Fibroblast of lung (primary cell): ENCODE data around the gene TSPAN9.

Experiments used
- CTCF ChIP-seq, 2 donors: IDR thresholded peaks in 1 of 2; conservative IDR thresholded peaks in 1 of 2; 1 replicate in 1 of 2; 2 replicates in 1 of 2; pipeline ENCODE4 v1.5.1; 2011 to 2012; ENCODE audit warnings: low read length in 2 of 2, control low read depth in 1 of 2, inconsistent platforms in 1 of 2, low read depth in 1 of 2, mild to moderate bottlenecking in 1 of 2
- EZH2 ChIP-seq: IDR thresholded peaks from 2 replicates; pipeline ENCODE4 v1.5.1; 2012; ENCODE audit warnings: low read length, control low read depth, mild to moderate bottlenecking; ENCODE audit errors: missing control alignments

- no peak for TF ChIP-seq CTCF (conservative IDR thresholded peaks at IDR 0.05 in 1 of 2, IDR thresholded peaks at IDR 0.05 in 1 of 2; ENCODE audit: low read depth in 1 of 2, low read length in 2 of 2)
- TF ChIP-seq EZH2, result no peak
Measured at GRCh38 chr12:3325736-3326135, 248.6 kb downstream of the TSPAN9 start.
